Adrenal gland (tissue), 5 donors: ENCODE data around the gene UBAP2.

ENCODE experiments used
- CTCF ChIP-seq, 6 experiments: fragments of 450-650 bp in 4 of 6; fragments of 200-600 bp in 2 of 6; sonication (generic) in 1 of 6; IDR thresholded peaks; 1 replicate in 5 of 6; 2 replicates in 1 of 6; pipeline versions ENCODE4 v1.5.1 to v1.8.0; 2016 to 2021; ENCODE audit warnings: antibody characterized with exemption in 6 of 6, mild to moderate bottlenecking in 2 of 6, moderate library complexity in 1 of 6
- POLR2A ChIP-seq, 2 donors: fragments of 450-650 bp; IDR thresholded peaks; one replicate each; pipeline ENCODE4 v1.6.1; 2017; ENCODE audit warnings: antibody characterized with exemption in 2 of 2, mild to moderate bottlenecking in 2 of 2, moderate library complexity in 1 of 2
- donor health status: DM: no; HTN: no; CAD: no.

- TF ChIP-seq CTCF (IDR thresholded peaks at IDR 0.05): no peak
- TF ChIP-seq POLR2A (IDR thresholded peaks at IDR 0.05): no peak
Observed at GRCh38 chr9:33913541-33913940, 135.1 kb downstream of the UBAP2 start.
